GM18907 (cell line): Measurements from ENCODE around the gene DIAPH2.

ENCODE experiments used
- ATAC-seq: cut with Tn5 transposase; IDR thresholded peaks from one replicate; pipeline ENCODE4 v1.9.1; 2021; ENCODE audit warnings: mild to moderate bottlenecking, moderate library complexity; ENCODE audit not compliant: unreplicated experiment

The DIAPH2 gene

GRCh38 chrX:97268182-97268680 is 583.6 kb downstream of the DIAPH2 start:
- ATAC-seq, result no peak

- ATAC-seq, result no peak
These were observed 599.9 kb downstream of the DIAPH2 start for GRCh38 chrX:97284531-97284930.

GRCh38 chrX:97290199-97290598 is 605.6 kb downstream of the DIAPH2 start:
- ATAC-seq, result no peak

GRCh38 chrX:97294041-97294440 is 609.4 kb downstream of the DIAPH2 start:
- ATAC-seq, result no peak

- no peak for ATAC-seq
These were observed 611.3 kb downstream of the DIAPH2 start for GRCh38 chrX:97295954-97296353.

GRCh38 chrX:97306771-97307470 is 622.3 kb downstream of the DIAPH2 start:
- ATAC-seq, result no peak

GRCh38 chrX:97308171-97308570 is 623.5 kb downstream of the DIAPH2 start:
- no peak for ATAC-seq

GRCh38 chrX:97309487-97310116 is 625.0 kb downstream of the DIAPH2 start:
- ATAC-seq, result no peak

- no peak for ATAC-seq
These were observed 625.7 kb downstream of the DIAPH2 start for GRCh38 chrX:97310373-97310772.

- no peak for ATAC-seq
These were observed 626.6 kb downstream of the DIAPH2 start for GRCh38 chrX:97311066-97311778.

- no peak for ATAC-seq
These were observed 629.7 kb downstream of the DIAPH2 start for GRCh38 chrX:97314345-97314744.

- ATAC-seq, result no peak
These were observed 631.3 kb downstream of the DIAPH2 start for GRCh38 chrX:97315939-97316338.

GRCh38 chrX:97320305-97320704 is 635.7 kb downstream of the DIAPH2 start:
- no peak for ATAC-seq

GRCh38 chrX:97322401-97322800 is 637.8 kb downstream of the DIAPH2 start:
- no peak for ATAC-seq

- peak; percentile 91 for ATAC-seq
These were observed 641.8 kb downstream of the DIAPH2 start for GRCh38 chrX:97326456-97326855.

GRCh38 chrX:97328853-97329390 is 644.3 kb downstream of the DIAPH2 start:
- no peak for ATAC-seq

GRCh38 chrX:97330151-97330550 is 645.5 kb downstream of the DIAPH2 start:
- no peak for ATAC-seq

- ATAC-seq, result no peak
These were observed 648.3 kb downstream of the DIAPH2 start for GRCh38 chrX:97332963-97333362.

- ATAC-seq, result no peak
These were observed 650.2 kb downstream of the DIAPH2 start for GRCh38 chrX:97334850-97335249.

- no peak for ATAC-seq
These were observed 660.1 kb downstream of the DIAPH2 start for GRCh38 chrX:97344724-97345123.

GRCh38 chrX:97358941-97359340 is 674.3 kb downstream of the DIAPH2 start:
- ATAC-seq, result no peak

GRCh38 chrX:97363843-97364242 is 679.2 kb downstream of the DIAPH2 start:
- no peak for ATAC-seq
